GM12878 (cell line): ENCODE results near the gene CACNA1E. TPM values are rescaled to one million over a fixed set of nuclear protein-coding genes. Genes with fewer than 3 reads are reported as not detected.

ENCODE experiments used
- ATAC-seq: fragments of 200-7000 bp; cut with Tn5 transposase; 3 replicates; pipeline ENCODE4 v1.9.1; 2020; ENCODE audit warnings: mild to moderate bottlenecking, moderate library complexity
- Bru-seq: library from RNA; stranded (reverse); fragments of 400-500 nt; gene quantifications from one replicate; lab custom pipeline; 2021; lab: Mats Ljungman, UMichigan
- BruChase-seq, 2 experiments: library from RNA; stranded (reverse); fragments of 400-500 nt; gene quantifications; one replicate each; lab custom pipeline; 2021; lab: Mats Ljungman, UMichigan
- BruUV-seq: library from RNA; stranded (reverse); fragments of 400-500 nt; replicated peaks from 2 replicates; lab custom pipeline; 2021; lab: Mats Ljungman, UMichigan
- CTCF ChIA-PET: fragments of 300-600 bp; sonication (Branson Sonifier 250); formaldehyde crosslinking; extraction: SDS; loops from one replicate; lab custom pipeline; 2021; ENCODE audit warnings: inconsistent platforms; lab: Yijun Ruan, JAX
- POLR2A ChIA-PET: fragments of 350-600 bp; formaldehyde crosslinking; extraction: SDS; loops from one replicate; lab custom pipeline; 2021; ENCODE audit warnings: inconsistent platforms; lab: Charles Lee
- RAD21 ChIA-PET: fragments of 300-600 bp; sonication (Branson Sonifier 250); formaldehyde crosslinking; loops from one replicate; lab custom pipeline; 2023; ENCODE audit warnings: antibody characterized with exemption; ENCODE audit not compliant: unreplicated experiment; lab: Charles Lee
- SMC1A ChIA-PET: fragments of 300-600 bp; sonication (Branson Sonifier 250); formaldehyde crosslinking; loops from one replicate; lab custom pipeline; 2023; ENCODE audit not compliant: unreplicated experiment, uncharacterized antibody; lab: Charles Lee
- DNase-seq: peaks from one replicate; pipeline ENCODE4 v3.0.0-alpha.2; 2011; ENCODE audit warnings: low read depth, low spot score
- FAIRE-seq: peaks from 3 replicates; lab custom pipeline; 2011; peaks lifted over from hg19 to GRCh38; lab: Jason Lieb, UNC
- H2AFZ ChIP-seq: 2 replicates; pipeline ENCODE4 v1.6.0; 2011; ENCODE audit warnings: low read depth, low read length, control low read depth; ENCODE audit not compliant: control insufficient read depth
- H3K27ac ChIP-seq: 2 replicates; pipeline ENCODE4 v1.5.1; 2011; ENCODE audit warnings: control low read depth; ENCODE audit not compliant: control insufficient read depth, insufficient read depth
- H3K27me3 ChIP-seq, 2 experiments: replicated peaks in 1 of 2; 2 replicates each; pipeline versions ENCODE4 v1.6.0 to v1.6.1; 2011; ENCODE audit warnings: low read length in 1 of 2; ENCODE audit not compliant: control insufficient read depth in 2 of 2, insufficient read depth in 2 of 2
- H3K36me3 ChIP-seq, 2 experiments: 2 replicates each; pipeline ENCODE4 v1.5.1; 2011; ENCODE audit warnings: low read length in 1 of 2; ENCODE audit not compliant: control insufficient read depth in 2 of 2, insufficient read depth in 2 of 2
- H3K4me1 ChIP-seq: 2 replicates; pipeline ENCODE4 v1.6.1; 2011; ENCODE audit warnings: mild to moderate bottlenecking, low read length, moderate library complexity, mixed read lengths; ENCODE audit not compliant: control insufficient read depth, insufficient read depth
- H3K4me2 ChIP-seq: 2 replicates; pipeline ENCODE4 v1.6.0; 2011; ENCODE audit warnings: control low read depth; ENCODE audit not compliant: control insufficient read depth, insufficient read depth
- H3K4me3 ChIP-seq: fragments of 200-600 bp; sonication (generic); 2 replicates; pipeline ENCODE4 v1.5.1; 2016
- H3K79me2 ChIP-seq: 2 replicates; pipeline ENCODE4 v1.6.0; 2011; ENCODE audit warnings: low read length; ENCODE audit not compliant: control insufficient read depth, insufficient read depth
- H3K9ac ChIP-seq: 2 replicates; pipeline ENCODE4 v1.8.0; 2011; ENCODE audit warnings: low read length, control low read depth, mixed read lengths; ENCODE audit not compliant: control insufficient read depth, insufficient read depth
- H3K9me3 ChIP-seq: replicated peaks from 3 replicates; pipeline ENCODE4 v1.5.1; 2011; ENCODE audit warnings: mild to moderate bottlenecking, low read length; ENCODE audit not compliant: control insufficient read depth, insufficient read depth
- H4K20me1 ChIP-seq: 2 replicates; pipeline ENCODE4 v1.6.0; 2011; ENCODE audit not compliant: control insufficient read depth, insufficient read depth
- BHLHE40 ChIP-seq, 2 experiments: fragments of 450-650 bp in 1 of 2; IDR thresholded peaks; 2 replicates each; pipeline ENCODE4 v1.6.1; 2011 to 2017; ENCODE audit warnings: low read depth in 2 of 2, borderline replicate concordance in 1 of 2, improper control_type of control experiment in 1 of 2, low read length in 1 of 2, mild to moderate bottlenecking in 1 of 2
- CHD1 ChIP-seq: IDR thresholded peaks from 2 replicates; pipeline ENCODE4 v1.6.1; 2012; ENCODE audit warnings: low read depth, low read length, improper control_type of control experiment
- GATAD2B ChIP-seq: fragments of 450-650 bp; conservative IDR thresholded peaks from 2 replicates; pipeline ENCODE4 v1.6.1; 2017; ENCODE audit warnings: low read depth, mild to moderate bottlenecking, moderate library complexity
- PAX8 ChIP-seq: fragments of 450-650 bp; IDR thresholded peaks from 2 replicates; pipeline ENCODE4 v1.6.1; 2017; ENCODE audit warnings: mild to moderate bottlenecking, moderate library complexity
- SIX5 ChIP-seq: IDR thresholded peaks from 2 replicates; pipeline ENCODE4 v1.6.1; 2011; ENCODE audit warnings: mild to moderate bottlenecking, low read depth, low read length, moderate library complexity; ENCODE audit not compliant: severe bottlenecking
- SMAD1 ChIP-seq: fragments of 450-650 bp; IDR thresholded peaks from 2 replicates; pipeline ENCODE4 v1.6.1; 2018; ENCODE audit warnings: mild to moderate bottlenecking, low read depth; ENCODE audit not compliant: partially characterized antibody
- SMAD5 ChIP-seq: IDR thresholded peaks from 2 replicates; pipeline ENCODE4 v1.6.1; 2016; ENCODE audit warnings: antibody characterized with exemption, low read depth
- ZNF207 ChIP-seq: fragments of 450-650 bp; IDR thresholded peaks from 2 replicates; pipeline ENCODE4 v1.6.1; 2014; ENCODE audit warnings: antibody characterized with exemption, mild to moderate bottlenecking, borderline replicate concordance
- WGBS: methylation state at CpG from one replicate; pipeline ENCODE4 v1.1.6; 2016; ENCODE audit warnings: low lambda C conversion rate; ENCODE audit not compliant: insufficient replicate concordance, insufficient coverage; ENCODE audit errors: missing lambda C conversion rate; 5-methylcytosine and 5-hydroxymethylcytosine counted together
- in situ Hi-C: fragments of 300-500 bp; cut with MboI; formaldehyde crosslinking; loops from 9 replicates; pipeline ENCODE4 v1.14.3; 2018; ENCODE audit warnings: mixed read lengths
- intact Hi-C: fragments of 100-400 bp; cut with micrococcal nuclease; formaldehyde crosslinking; loops from one replicate; pipeline ENCODE4 v1.14.2; 2022; ENCODE audit not compliant: unreplicated experiment
- long read RNA-seq, 2 experiments: library from polyadenylated mRNA; unstranded; transcript quantifications; one replicate each; pipeline ENCODE4 v2.0.0, GENCODE V29; 2019 to 2020
- polyA minus RNA-seq, 3 experiments: library from RNA; depleted of rRNA, polyadenylated mRNA; stranded (reverse); fragments of >200 nt; gene quantifications; 2 replicates each; pipeline ENCODE4 v1.2.3, GENCODE V29; 2011
- polyA plus RNA-seq, 11 experiments: library from polyadenylated mRNA; depleted of rRNA in 4 of 11; unstranded in 6 of 11; stranded (reverse) in 5 of 11; fragments of >200 nt; fragmentation: Nextera tagmentation in 4 of 11; fragmentation: Illumina TruSeq in 1 of 11; extraction: Ambion mirVana in 4 of 11; extraction: Trizol in 1 of 11; gene quantifications; 1 replicate in 1 of 11; 2 replicates in 10 of 11; pipeline versions ENCODE4 v1.2.1 to v1.2.3, GENCODE V29; 2011 to 2016; ENCODE audit warnings: inconsistent platforms in 2 of 11, missing spikeins in 2 of 11, low read depth in 1 of 11
- total RNA-seq, 4 experiments: library from RNA; depleted of rRNA in 3 of 4; stranded (reverse); fragments of >200 nt in 3 of 4; fragmentation: Illumina TruSeq in 1 of 4; extraction: Trizol in 1 of 4; gene quantifications; 2 replicates each; pipeline versions ENCODE4 v1.2.1 to v1.2.3, GENCODE V29; 2013 to 2021

CACNA1E gene
- total RNA-seq (2013; cell fraction: nucleolus; rRNA removed): 378 and 432 TPM in 2 replicates
- total RNA-seq (2014; rRNA removed): 12.9 TPM in 2 replicates
- 6.4 and 7.4 TPM in 2 replicates for total RNA-seq (2014; rRNA removed; fragmentation: Illumina TruSeq; extraction: Trizol)
- total RNA-seq (2021): 19.4 and 22.0 TPM in 2 replicates
- 3.4 TPM for polyA plus RNA-seq (2011; ENCODE audit: low read depth)
- polyA plus RNA-seq (2011; rRNA removed): 13.6 and 20.5 TPM in 2 replicates
- polyA plus RNA-seq (2011; cell fraction: cytosol; rRNA removed): 12.0 and 12.8 TPM in 2 replicates
- polyA plus RNA-seq (2011; cell fraction: nucleus; rRNA removed): 112 and 120 TPM in 2 replicates
- 6.3 and 6.5 TPM in 2 replicates for polyA plus RNA-seq (2012)
- 5.1 and 5.7 TPM in 2 replicates for polyA plus RNA-seq (2014; fragmentation: Illumina TruSeq; extraction: Trizol)
- 1 to 10 TPM in 1 of 2 experiments, under 1 TPM in 1; 0.57 to 1.7 TPM for polyA plus RNA-seq (2014; fragmentation: Nextera tagmentation; extraction: Ambion mirVana)
- polyA plus RNA-seq (2014; rRNA removed): 10.2 and 10.3 TPM in 2 replicates
- 1 to 10 TPM; 7.8 to 9.1 TPM for polyA plus RNA-seq (2016; fragmentation: Nextera tagmentation; extraction: Ambion mirVana)
- 83.5 and 100 TPM in 2 replicates for polyA minus RNA-seq (2011; rRNA and poly(A)+ RNA removed)
- 12.8 and 16.5 TPM in 2 replicates for polyA minus RNA-seq (2011; cell fraction: cytosol; rRNA and poly(A)+ RNA removed)
- polyA minus RNA-seq (2011; cell fraction: nucleus; rRNA and poly(A)+ RNA removed): 82.6 and 113 TPM in 2 replicates
- percentile 90 among the genes with signal in this experiment for Bru-seq, nascent RNA
- percentile 90 among the genes with signal in this experiment for BruChase-seq, experiment 1, labeled RNA remaining after a 6-hour chase
- percentile 85 among the genes with signal in this experiment for BruChase-seq, experiment 2, labeled RNA remaining after a 2-hour chase
- long read RNA-seq, experiment 1, partial matches to known transcripts: 0 of 5 reads
- long read RNA-seq, experiment 1, other reads (novel, unspliced or antisense): 5 of 5 reads
- long read RNA-seq, experiment 2, partial matches to known transcripts: 17 of 32 reads
- long read RNA-seq, experiment 2, other reads (novel, unspliced or antisense): 15 of 32 reads

DNA sequence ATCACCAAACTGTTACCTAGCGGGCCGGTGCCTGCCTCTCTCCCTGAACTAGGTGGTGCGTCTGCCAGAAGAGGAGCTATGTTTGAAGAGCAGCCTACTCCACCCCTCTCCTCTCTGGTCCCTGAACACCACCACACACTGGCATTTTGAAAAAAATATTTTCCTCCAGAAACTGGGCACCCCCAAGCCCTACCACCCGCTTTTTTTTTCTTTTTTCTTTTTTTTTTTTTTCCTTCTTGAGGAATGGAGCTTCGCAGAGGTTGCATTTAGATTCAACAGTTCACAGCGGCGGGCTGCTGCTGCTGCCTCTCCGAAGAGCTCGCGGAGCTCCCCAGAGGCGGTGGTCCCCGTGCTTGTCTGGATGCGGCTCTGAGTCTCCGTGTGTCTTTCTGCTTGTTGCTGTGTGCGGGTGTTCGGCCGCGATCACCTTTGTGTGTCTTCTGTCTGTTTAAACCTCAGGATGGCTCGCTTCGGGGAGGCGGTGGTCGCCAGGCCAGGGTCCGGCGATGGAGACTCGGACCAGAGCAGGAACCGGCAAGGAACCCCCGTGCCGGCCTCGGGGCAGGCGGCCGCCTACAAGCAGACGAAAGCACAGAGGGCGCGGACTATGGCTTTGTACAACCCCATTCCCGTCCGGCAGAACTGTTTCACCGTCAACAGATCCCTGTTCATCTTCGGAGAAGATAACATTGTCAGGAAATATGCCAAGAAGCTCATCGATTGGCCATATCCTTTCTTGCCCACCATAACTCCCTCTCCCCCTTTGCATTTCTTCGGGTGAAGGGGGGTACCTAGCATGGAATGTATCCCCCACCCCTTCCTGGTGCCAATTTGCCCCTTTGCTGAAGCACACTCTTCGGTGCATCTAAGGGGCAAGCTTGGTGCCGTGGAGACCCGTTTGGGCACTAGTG is at the start of gene CACNA1E:
TSS of gene CACNA1E (plus strand) at position 233 of the 911 bp plus-strand sequence. CDS start at position 461, 228 bp downstream.
- Histone ChIP-seq H3K9ac (peak within 1 kb of the TSS; percentile 61), H4K20me1 (peaks cover 3% of the 10 kb centered on the region; the same call in 1 of the 2 replicates), H3K4me2 (peak within 1 kb of the TSS; percentile 74), H3K4me3 (peak within 1 kb of the TSS; percentile 74)
- RAD21 ChIA-PET: interaction anchor here (0.6 to 17.7 kb wide), 29 partner anchors 9 to 908 kb away, joined by 3 to 299 read pairs (median 5); partner anchors contain the start of gene GLUL
- intact Hi-C loops: loop anchor here (5.0 kb wide), 2 partner anchors 79 to 104 kb away; no protein-coding TSS in a partner anchor
- DNase-seq: no peak
- WGBS: 32% methylated on average over 41 of the region's 43 CpGs
- TF ChIP-seq SIX5: no peak
- 0 out of 4 replicates have a peak, but pooled peaks of 1 of the 2 experiments have one; percentile 10 for TF ChIP-seq BHLHE40 (IDR thresholded peaks at IDR 0.05; ENCODE audit: borderline replicate concordance in 1 of 2, low read depth in 2 of 2, low read length in 1 of 2)
- TF ChIP-seq ZNF207: no peak
- 0 out of 2 replicates have a peak, but pooled peaks have one; percentile 59 for TF ChIP-seq CHD1
- TF ChIP-seq PAX8: no peak
- 0 out of 2 replicates have a peak, but pooled peaks have one; percentile 25 for TF ChIP-seq GATAD2B
- no peak for TF ChIP-seq SMAD5
- TF ChIP-seq SMAD1: peak; percentile 7
- TF ChIP-seq, all 136 proteins: peak for 4
- BruUV-seq: TSS peak; percentile 80
- Histone ChIP-seq H3K9me3 (no peaks in the 10 kb centered on the region), H3K4me1 (peaks cover 8% of the 10 kb centered on the region), H3K27me3 (no peaks in the 10 kb centered on the region), H3K27ac (peak within 1 kb of the TSS; percentile 56), H2AFZ (peak within 1 kb of the TSS; percentile 83), H3K79me2 (peaks cover 31% of the 10 kb centered on the region), H3K36me3 (no peaks in the 10 kb centered on the region)
- SMC1A ChIA-PET: interaction anchor here (0.6 to 21.3 kb wide), 30 partner anchors 10 to 967 kb away, joined by 3 to 260 read pairs (median 4); no protein-coding TSS in a partner anchor
- ATAC-seq (peak; percentile 11), FAIRE-seq (no peak)
- in situ Hi-C loops: no loop called here
- CTCF ChIA-PET: interaction anchor here (0.8 to 16.8 kb wide), 13 partner anchors 9 to 597 kb away, joined by 3 to 319 read pairs (median 6); no protein-coding TSS in a partner anchor
- POLR2A ChIA-PET: interaction anchor here (0.6 to 13.8 kb wide), 13 partner anchors 10 to 1976 kb away, joined by 3 to 135 read pairs (median 5); no protein-coding TSS in a partner anchor
